Activated CD4-positive, alpha-beta memory T cell treated with anti-CD3 and anti-CD28 coated beads for 36 hours (primary cell): ENCODE measurements around the gene CTNNA3. TPM values are rescaled to one million over a fixed set of nuclear protein-coding genes. Genes with fewer than 3 reads are reported as not detected.
"Not testable (repeated sequence)": the region's sequence is repeated elsewhere in the genome, so short reads cannot be mapped to it uniquely, and the experiment has no call there.

Experiments
- CTCF ChIA-PET: fragments of 350-600 bp; sonication (Branson Sonifier 250); formaldehyde crosslinking; loops from one replicate; lab custom pipeline; 2021; ENCODE audit warnings: antibody characterized with exemption, inconsistent platforms; lab: Charles Lee
- POLR2A ChIA-PET: fragments of 350-600 bp; sonication (Branson Sonifier 250); formaldehyde crosslinking; loops from one replicate; lab custom pipeline; 2021; ENCODE audit warnings: antibody characterized with exemption; lab: Charles Lee
- DNase-seq: peaks from one replicate; pipeline ENCODE4 v3.0.0-alpha.2; 2020
- H3K27ac Mint-ChIP-seq: one replicate; pipeline ENCODE4 v1.8.0; 2021; ENCODE audit warnings: mixed read lengths
- H3K27me3 Mint-ChIP-seq: one replicate; pipeline ENCODE4 v1.8.0; 2021; ENCODE audit warnings: mixed read lengths
- H3K36me3 Mint-ChIP-seq: one replicate; pipeline ENCODE4 v1.8.0; 2021; ENCODE audit warnings: mixed read lengths
- H3K4me1 Mint-ChIP-seq: one replicate; pipeline ENCODE4 v1.8.0; 2021; ENCODE audit warnings: low read depth, mixed read lengths
- H3K4me3 Mint-ChIP-seq: one replicate; pipeline ENCODE4 v1.8.0; 2021; ENCODE audit warnings: mild to moderate bottlenecking, mixed read lengths
- H3K9me3 Mint-ChIP-seq: one replicate; pipeline ENCODE4 v1.8.0; 2021; ENCODE audit warnings: mixed read lengths
- intact Hi-C: fragments of 100-400 bp; cut with micrococcal nuclease; formaldehyde crosslinking; loops from one replicate; pipeline ENCODE4 v1.15.1; 2023
- total RNA-seq, 2 experiments: library from RNA; stranded (reverse); gene quantifications; one replicate each; pipeline ENCODE4 v1.2.3, GENCODE V29; 2021

The CTNNA3 gene
- total RNA-seq, 2 experiments from 2014 or later = not detected

- intact Hi-C loops = no loop called here
- Mint-ChIP-seq H3K36me3 (peaks cover 14% of the 10 kb centered on the region), H3K4me1 (no peaks in the 10 kb centered on the region), H3K9me3 (peaks cover 47% of the 10 kb centered on the region), H3K27me3 (no peaks in the 10 kb centered on the region), H3K27ac (no peak overlapping the region), H3K4me3 (no peak overlapping the region)
- POLR2A ChIA-PET = no interaction called here
- CTCF ChIA-PET = no interaction called here
- no peak for DNase-seq
Observed at GRCh38 chr10:67587771-67588170, 108.2 kb downstream of the CTNNA3 start.

DNA sequence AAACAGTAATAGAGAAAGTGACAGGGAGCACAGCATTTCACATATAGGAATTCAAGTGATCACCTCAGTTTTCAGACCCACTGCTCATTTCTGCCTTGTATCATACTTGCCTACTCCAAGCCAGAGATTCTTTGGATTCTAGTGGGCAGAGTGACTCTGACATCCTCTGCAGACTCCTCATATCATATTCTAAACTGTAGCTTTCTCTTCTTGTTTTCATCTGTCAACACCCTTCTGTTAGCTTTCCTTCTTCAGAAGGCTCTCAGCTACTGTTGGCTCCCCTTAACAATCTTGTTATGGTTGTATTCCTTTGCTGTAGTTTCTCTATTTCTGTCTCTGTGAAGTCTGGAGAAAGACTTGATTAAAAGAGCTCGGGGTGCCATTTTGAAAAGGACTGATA is 120.5 kb downstream of the CTNNA3 start:
- ChIA-PET CTCF (no interaction called here), POLR2A (no interaction called here)
- intact Hi-C loops = no loop called here
- no peaks in the 10 kb centered on the region for H3K4me1 Mint-ChIP-seq
- no peak for DNase-seq
- H3K4me3 Mint-ChIP-seq = no peak overlapping the region
- peaks cover 5% of the 10 kb centered on the region for H3K9me3 Mint-ChIP-seq
- no peaks in the 10 kb centered on the region for H3K36me3 Mint-ChIP-seq
- no peak overlapping the region for H3K27ac Mint-ChIP-seq
- H3K27me3 Mint-ChIP-seq = no peaks in the 10 kb centered on the region

- no peak overlapping the region for H3K27ac Mint-ChIP-seq
Observed at GRCh38 chr10:67573484-67573883, 122.5 kb downstream of the CTNNA3 start.

GRCh38 chr10:67571503-67571902 is 124.5 kb downstream of the CTNNA3 start:
- Mint-ChIP-seq H3K27me3 (no peaks in the 10 kb centered on the region), H3K4me1 (no peaks in the 10 kb centered on the region), H3K9me3 (no peaks in the 10 kb centered on the region), H3K36me3 (no peaks in the 10 kb centered on the region), H3K27ac (no peak overlapping the region), H3K4me3 (no peak overlapping the region)
- CTCF ChIA-PET = no interaction called here
- POLR2A ChIA-PET = no interaction called here
- intact Hi-C loops = no loop called here
- DNase-seq = no peak

More at GRCh38 chr10:67573484-67573883, 122.5 kb downstream of the CTNNA3 start:
- ChIA-PET CTCF (no interaction called here), POLR2A (no interaction called here)
- no peaks in the 10 kb centered on the region for H3K36me3 Mint-ChIP-seq
- no peaks in the 10 kb centered on the region for H3K4me1 Mint-ChIP-seq
- no peaks in the 10 kb centered on the region for H3K9me3 Mint-ChIP-seq
- intact Hi-C loops = no loop called here
- no peak overlapping the region for H3K4me3 Mint-ChIP-seq
- DNase-seq = no peak
- no peaks in the 10 kb centered on the region for H3K27me3 Mint-ChIP-seq

- H3K27ac Mint-ChIP-seq, POLR2A ChIA-PET, H3K4me1 Mint-ChIP-seq, H3K9me3 Mint-ChIP-seq, H3K4me3 Mint-ChIP-seq, H3K27me3 Mint-ChIP-seq, H3K36me3 Mint-ChIP-seq, DNase-seq, intact Hi-C loops: not testable (repeated sequence)
- CTCF ChIA-PET = interaction anchor here (0.6 kb wide), 1 partner anchor 230 kb away, joined by 3 read pairs; no protein-coding TSS in a partner anchor
Observed at GRCh38 chr10:67558311-67558710, 137.7 kb downstream of the CTNNA3 start.

DNA sequence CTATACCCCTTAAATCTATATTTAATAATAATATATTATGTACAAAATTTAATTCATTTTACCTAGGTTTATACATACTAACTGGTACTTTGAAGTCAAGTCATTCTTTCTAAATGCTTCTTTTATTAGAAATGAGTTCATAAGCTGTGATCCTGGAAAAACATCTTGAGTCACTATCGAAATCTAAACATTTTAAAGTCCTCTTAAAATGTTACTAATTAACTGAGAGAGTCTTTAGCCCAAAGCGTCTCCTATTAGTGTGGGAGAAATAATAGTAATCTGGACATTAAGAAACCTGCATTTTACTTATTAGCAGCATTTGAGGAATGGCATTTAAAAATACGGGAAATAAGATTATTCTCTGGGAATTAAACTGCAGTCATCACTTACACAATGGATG is 142.7 kb downstream of the CTNNA3 start:
- peaks cover 3% of the 10 kb centered on the region for H3K36me3 Mint-ChIP-seq
- peaks cover under 1% of the 10 kb centered on the region for H3K27me3 Mint-ChIP-seq
- no peak for DNase-seq
- no peaks in the 10 kb centered on the region for H3K4me1 Mint-ChIP-seq
- no peak overlapping the region for H3K27ac Mint-ChIP-seq
- intact Hi-C loops = no loop called here
- peaks cover 5% of the 10 kb centered on the region for H3K9me3 Mint-ChIP-seq
- no peak overlapping the region for H3K4me3 Mint-ChIP-seq
- POLR2A ChIA-PET = no interaction called here
- CTCF ChIA-PET = no interaction called here

DNA sequence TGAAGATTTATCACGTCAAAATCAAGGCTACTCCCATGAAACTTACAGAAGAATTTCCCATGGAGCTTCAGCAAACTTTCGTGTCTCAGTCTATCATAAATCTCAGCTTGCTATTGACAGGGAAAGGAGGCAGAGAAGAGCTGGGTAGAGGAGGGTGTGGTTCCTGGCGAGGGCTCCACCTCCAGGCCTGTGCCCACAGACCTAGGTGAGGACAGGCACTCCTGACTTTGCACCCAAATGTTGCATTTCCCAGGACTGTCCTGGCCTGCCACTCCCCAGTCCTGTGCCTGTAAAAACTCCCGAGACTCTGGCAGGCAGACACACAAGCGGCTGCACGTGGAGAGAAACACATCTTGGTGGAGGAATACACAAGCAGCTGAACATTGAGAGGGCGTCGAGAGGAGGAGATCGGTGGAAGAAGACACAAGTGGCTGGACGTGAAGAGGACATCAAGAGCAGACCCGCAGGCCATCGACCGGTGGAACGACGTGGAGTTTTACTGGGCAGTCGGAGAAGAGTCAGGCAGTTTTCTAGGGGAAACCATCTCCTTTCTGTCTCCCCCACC is 145.1 kb downstream of the CTNNA3 start:
- ChIA-PET POLR2A (no interaction called here), CTCF (no interaction called here)
- Mint-ChIP-seq H3K36me3 (no peaks in the 10 kb centered on the region), H3K9me3 (peaks cover 5% of the 10 kb centered on the region), H3K4me1 (no peaks in the 10 kb centered on the region), H3K27ac (no peak overlapping the region), H3K4me3 (no peak overlapping the region), H3K27me3 (no peaks in the 10 kb centered on the region)
- intact Hi-C loops = no loop called here
- no peak for DNase-seq

GRCh38 chr10:67550046-67550445 is 145.9 kb downstream of the CTNNA3 start:
- H3K27me3 Mint-ChIP-seq = no peaks in the 10 kb centered on the region
- ChIA-PET CTCF (no interaction called here), POLR2A (no interaction called here)
- intact Hi-C loops = no loop called here
- no peak overlapping the region for H3K27ac Mint-ChIP-seq
- H3K36me3 Mint-ChIP-seq = no peaks in the 10 kb centered on the region
- no peaks in the 10 kb centered on the region for H3K4me1 Mint-ChIP-seq
- peaks cover 5% of the 10 kb centered on the region for H3K9me3 Mint-ChIP-seq
- no peak for DNase-seq
- no peak overlapping the region for H3K4me3 Mint-ChIP-seq

GRCh38 chr10:67549390-67549789 is 146.6 kb downstream of the CTNNA3 start:
- no peaks in the 10 kb centered on the region for H3K36me3 Mint-ChIP-seq
- H3K9me3 Mint-ChIP-seq = peaks cover 4% of the 10 kb centered on the region
- H3K4me3 Mint-ChIP-seq = no peak overlapping the region
- DNase-seq = no peak
- intact Hi-C loops = no loop called here
- ChIA-PET CTCF (interaction anchor here (1.4 kb wide), 1 partner anchor 28 kb away, joined by 4 read pairs; no protein-coding TSS in a partner anchor), POLR2A (no interaction called here)
- no peak overlapping the region for H3K27ac Mint-ChIP-seq
- H3K27me3 Mint-ChIP-seq = peaks cover 2% of the 10 kb centered on the region
- H3K4me1 Mint-ChIP-seq = no peaks in the 10 kb centered on the region

DNA sequence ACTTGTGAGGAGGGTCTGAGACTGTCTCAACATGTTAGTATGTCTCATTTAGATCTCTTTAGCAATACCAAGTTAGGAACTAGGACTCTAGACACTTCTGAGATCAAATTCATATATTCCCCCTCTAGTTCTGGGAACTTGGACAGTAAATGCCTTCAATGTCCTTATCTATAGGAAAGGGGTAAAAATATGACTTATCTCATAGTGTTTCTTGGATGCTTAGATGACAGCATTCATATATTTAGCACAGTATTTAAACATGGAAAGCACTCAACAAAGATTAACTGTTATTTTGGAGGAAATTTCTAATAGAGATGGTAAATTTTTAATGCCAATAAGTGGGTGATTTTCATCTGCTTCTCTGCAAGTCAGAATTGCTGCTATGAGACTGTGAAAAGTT is 154.6 kb downstream of the CTNNA3 start:
- DNase-seq = no peak
- ChIA-PET POLR2A (no interaction called here), CTCF (no interaction called here)
- Mint-ChIP-seq H3K27ac (no peak overlapping the region), H3K27me3 (peaks cover 2% of the 10 kb centered on the region), H3K9me3 (no peaks in the 10 kb centered on the region), H3K4me3 (no peak overlapping the region), H3K4me1 (peaks cover 7% of the 10 kb centered on the region), H3K36me3 (no peaks in the 10 kb centered on the region)
- intact Hi-C loops = no loop called here

GRCh38 chr10:67539312-67539711 is 156.7 kb downstream of the CTNNA3 start:
- no peaks in the 10 kb centered on the region for H3K36me3 Mint-ChIP-seq
- intact Hi-C loops = no loop called here
- peaks cover 7% of the 10 kb centered on the region for H3K4me1 Mint-ChIP-seq
- H3K27me3 Mint-ChIP-seq = peaks cover 4% of the 10 kb centered on the region
- no peaks in the 10 kb centered on the region for H3K9me3 Mint-ChIP-seq
- H3K27ac Mint-ChIP-seq = no peak overlapping the region
- DNase-seq = no peak
- ChIA-PET CTCF (no interaction called here), POLR2A (no interaction called here)
- no peak overlapping the region for H3K4me3 Mint-ChIP-seq

- Mint-ChIP-seq H3K4me3 (no peak overlapping the region), H3K4me1 (peaks cover 7% of the 10 kb centered on the region), H3K9me3 (no peaks in the 10 kb centered on the region), H3K27me3 (peaks cover 6% of the 10 kb centered on the region), H3K27ac (no peak overlapping the region), H3K36me3 (no peaks in the 10 kb centered on the region)
- ChIA-PET CTCF (no interaction called here), POLR2A (no interaction called here)
- intact Hi-C loops = no loop called here
- no peak for DNase-seq
Observed at GRCh38 chr10:67537906-67538305, 158.1 kb downstream of the CTNNA3 start.

- H3K27ac Mint-ChIP-seq = no peak overlapping the region
- no peaks in the 10 kb centered on the region for H3K36me3 Mint-ChIP-seq
- H3K9me3 Mint-ChIP-seq = no peaks in the 10 kb centered on the region
- intact Hi-C loops = no loop called here
- ChIA-PET POLR2A (no interaction called here), CTCF (no interaction called here)
- DNase-seq = no peak
- H3K4me3 Mint-ChIP-seq = no peak overlapping the region
- H3K27me3 Mint-ChIP-seq = peaks cover 14% of the 10 kb centered on the region
- peaks cover 7% of the 10 kb centered on the region for H3K4me1 Mint-ChIP-seq
Observed at GRCh38 chr10:67533376-67533775, 162.6 kb downstream of the CTNNA3 start.
